HepG2 (cell line): ENCODE results near the gene NOL4L. TPM values are rescaled to one million over a fixed set of nuclear protein-coding genes. Genes with fewer than 3 reads are reported as not detected.

Experiments used
- ATAC-seq: fragments of 200-7000 bp; cut with Tn5 transposase; 3 replicates; pipeline ENCODE4 v1.9.1; 2020; ENCODE audit warnings: mild to moderate bottlenecking, moderate library complexity
- BruUV-seq: library from RNA; stranded (reverse); fragments of 400-500 nt; replicated peaks from 2 replicates; lab custom pipeline; 2021; lab: Mats Ljungman, UMichigan
- CTCF ChIA-PET: fragments of 300-600 bp; formaldehyde crosslinking; extraction: SDS; loops from one replicate; lab custom pipeline; 2021; ENCODE audit warnings: low total read pairs, inconsistent platforms, low intra/inter-chr PET ratio; lab: Yijun Ruan, JAX
- POLR2A ChIA-PET: fragments of 350-600 bp; sonication (Branson Sonifier 250); formaldehyde crosslinking; loops from one replicate; lab custom pipeline; 2020; ENCODE audit warnings: antibody characterized with exemption, inconsistent platforms; lab: Yijun Ruan, JAX
- DNase-seq: peaks from one replicate; pipeline ENCODE4 v3.0.0-alpha.2; 2015; ENCODE audit warnings: low spot score
- FAIRE-seq: peaks from 3 replicates; lab custom pipeline; 2011; peaks lifted over from hg19 to GRCh38; lab: Jason Lieb, UNC
- H2AFZ ChIP-seq: one replicate; pipeline ENCODE4 v1.6.1; 2011; ENCODE audit warnings: low read length, inconsistent platforms
- H3K27ac ChIP-seq: fragments of 300-600 bp; 3 replicates; pipeline ENCODE4 v1.8.0; 2011; ENCODE audit warnings: mixed run types, mild to moderate bottlenecking, mixed read lengths, low read length, inconsistent platforms; ENCODE audit not compliant: insufficient read depth; ENCODE audit errors: extremely low read length
- H3K27me3 ChIP-seq, 2 experiments: fragments of 200-600 bp in 1 of 2; 2 replicates in 1 of 2; 3 replicates in 1 of 2; pipeline versions ENCODE4 v1.6.0 to v1.8.0; 2011; ENCODE audit warnings: low read length in 2 of 2, mild to moderate bottlenecking in 2 of 2, moderate library complexity in 2 of 2, inconsistent platforms in 1 of 2; ENCODE audit not compliant: insufficient read depth in 2 of 2, control insufficient read depth in 1 of 2
- H3K36me3 ChIP-seq, 2 experiments: fragments of 200-600 bp in 1 of 2; replicated peaks in 1 of 2; 2 replicates in 1 of 2; 3 replicates in 1 of 2; pipeline versions ENCODE4 v1.5.1 to v1.8.0; 2011; ENCODE audit warnings: low read length in 2 of 2, inconsistent platforms in 1 of 2; ENCODE audit not compliant: insufficient read depth in 2 of 2, control insufficient read depth in 1 of 2
- H3K4me1 ChIP-seq: 2 replicates; pipeline ENCODE4 v1.5.1; 2012; ENCODE audit warnings: low read length, inconsistent platforms; ENCODE audit not compliant: insufficient read depth
- H3K4me2 ChIP-seq: 2 replicates; pipeline ENCODE4 v1.6.0; 2011; ENCODE audit warnings: low read depth, low read length, inconsistent platforms
- H3K4me3 ChIP-seq, 3 experiments: fragments of 200-600 bp in 1 of 3; sonication (generic), shearing (Covaris generic) in 1 of 3; replicated peaks in 1 of 3; 2 replicates each; pipeline ENCODE4 v1.5.1; 2011 to 2016; ENCODE audit warnings: low read length in 3 of 3, inconsistent platforms in 2 of 3, low read depth in 2 of 3, mild to moderate bottlenecking in 2 of 3, control low read depth in 1 of 3, mixed read lengths in 1 of 3; ENCODE audit not compliant: insufficient read depth in 1 of 3
- H3K79me2 ChIP-seq: one replicate; pipeline ENCODE4 v1.6.1; 2011; ENCODE audit warnings: low read length, inconsistent platforms; ENCODE audit not compliant: insufficient read depth
- H3K9ac ChIP-seq: 2 replicates; pipeline ENCODE4 v1.6.0; 2011; ENCODE audit warnings: mild to moderate bottlenecking, low read depth, low read length, inconsistent platforms; ENCODE audit not compliant: insufficient read depth
- H3K9me3 ChIP-seq: 2 replicates; pipeline ENCODE4 v1.5.1; 2012; ENCODE audit warnings: mild to moderate bottlenecking, low read length
- H4K20me1 ChIP-seq: 2 replicates; pipeline ENCODE4 v1.6.0; 2011; ENCODE audit warnings: inconsistent platforms, mild to moderate bottlenecking, low read length, moderate library complexity; ENCODE audit not compliant: insufficient read depth
- POLR2A ChIP-seq, 2 experiments: IDR thresholded peaks; 2 replicates each; pipeline ENCODE4 v1.6.1; 2011; ENCODE audit warnings: low read depth in 2 of 2, low read length in 2 of 2, mild to moderate bottlenecking in 1 of 2, moderate library complexity in 1 of 2; ENCODE audit not compliant: insufficient read depth in 1 of 2
- POLR2AphosphoS2 ChIP-seq: IDR thresholded peaks from 2 replicates; pipeline ENCODE4 v1.6.1; 2011; ENCODE audit warnings: low read depth, low read length, improper control_type of control experiment
- POLR2G ChIP-seq: fragments of 200-400 bp; formaldehyde crosslinking; IDR thresholded peaks from 2 replicates; pipeline ENCODE4 v1.6.1; 2018; ENCODE audit warnings: mild to moderate bottlenecking, low read depth, low read length, moderate library complexity
- RBAK ChIP-seq: sonication (generic); formaldehyde crosslinking; IDR thresholded peaks from 2 replicates; pipeline ENCODE4 v1.5.1; 2020; ENCODE audit warnings: mild to moderate bottlenecking, missing genetic modification reagents
- RBM22 ChIP-seq: fragments of 200-400 bp; formaldehyde crosslinking; optimal IDR thresholded peaks from 2 replicates; pipeline ENCODE3; 2017; ENCODE audit warnings: mild to moderate bottlenecking, low read length, moderate library complexity
- SMAD1 ChIP-seq: sonication (generic); formaldehyde crosslinking; IDR thresholded peaks from 2 replicates; pipeline ENCODE4 v1.4.0; 2020; ENCODE audit warnings: missing genetic modification reagents, low read depth, mild to moderate bottlenecking, borderline replicate concordance
- SMC3 ChIP-seq: IDR thresholded peaks from 2 replicates; pipeline ENCODE4 v1.6.1; 2011; ENCODE audit warnings: low read length, improper control_type of control experiment
- WIZ ChIP-seq: sonication (generic); formaldehyde crosslinking; IDR thresholded peaks from 2 replicates; pipeline ENCODE4 v1.5.1; 2020; ENCODE audit warnings: mild to moderate bottlenecking, missing genetic modification reagents
- ZNF253 ChIP-seq: sonication (generic); formaldehyde crosslinking; IDR thresholded peaks from 2 replicates; pipeline ENCODE4 v1.8.0; 2022; ENCODE audit warnings: mild to moderate bottlenecking, missing genetic modification reagents, borderline replicate concordance
- ZNF446 ChIP-seq: sonication (generic); formaldehyde crosslinking; IDR thresholded peaks from 2 replicates; pipeline ENCODE4 v1.5.0; 2020; ENCODE audit warnings: mild to moderate bottlenecking, missing genetic modification reagents
- ZNF605 ChIP-seq: sonication (generic); formaldehyde crosslinking; IDR thresholded peaks from 2 replicates; pipeline ENCODE4 v1.8.0; 2022; ENCODE audit warnings: mild to moderate bottlenecking, missing genetic modification reagents
- ZNF614 ChIP-seq: IDR thresholded peaks from 2 replicates; pipeline ENCODE4 v1.6.1; 2018; ENCODE audit warnings: missing biosample characterization, missing genetic modification reagents, inconsistent platforms, borderline replicate concordance
- ZNF709 ChIP-seq: sonication (generic); formaldehyde crosslinking; IDR thresholded peaks from 2 replicates; pipeline ENCODE4 v1.5.0; 2020; ENCODE audit warnings: mild to moderate bottlenecking, missing genetic modification reagents
- ZNF749 ChIP-seq: sonication (generic); formaldehyde crosslinking; IDR thresholded peaks from 2 replicates; pipeline ENCODE4 v1.8.0; 2022; ENCODE audit warnings: mild to moderate bottlenecking, missing genetic modification reagents, moderate library complexity, borderline replicate concordance
- WGBS: methylation state at CpG from one replicate; pipeline ENCODE4 v1.1.6; 2017; ENCODE audit warnings: low lambda C conversion rate; 5-methylcytosine and 5-hydroxymethylcytosine counted together
- in situ Hi-C: cut with HindIII; loops from 2 replicates; pipeline ENCODE4 v1.10.0; 2017; ENCODE audit warnings: low pct_unique_long_range_greater_than_20kb; ENCODE audit not compliant: extremely low pct_ligation_motif_present
- intact Hi-C: fragments of 100-400 bp; cut with micrococcal nuclease; formaldehyde crosslinking; loops from one replicate; pipeline ENCODE4 v1.10.0; 2022; ENCODE audit not compliant: unreplicated experiment
- polyA plus RNA-seq, 8 experiments: library from polyadenylated mRNA; depleted of rRNA in 3 of 8; stranded (reverse) in 7 of 8; unstranded in 1 of 8; fragments of >200 nt; fragmentation: Illumina TruSeq in 4 of 8; extraction: Trizol in 4 of 8; gene quantifications; 2 replicates each; pipeline versions ENCODE4 v1.2.1 to v1.2.3, GENCODE V29; 2011 to 2016; ENCODE audit warnings: low read depth in 4 of 8, missing spikeins in 1 of 8, mixed read lengths in 1 of 8; ENCODE audit not compliant: insufficient read depth in 1 of 8
- total RNA-seq, 5 experiments: library from RNA; depleted of rRNA; stranded (reverse); fragments of >200 nt; fragmentation: Illumina TruSeq; extraction: Trizol; gene quantifications; 2 replicates each; pipeline ENCODE4 v1.2.3, GENCODE V29; 2016; ENCODE audit warnings: low read depth in 1 of 5
- TF ChIP-seq, protein P1 (sequence below): sonication (generic); formaldehyde crosslinking; IDR thresholded peaks from 2 replicates; pipeline ENCODE4 v1.4.0; 2020; ENCODE audit warnings: low read depth, missing genetic modification reagents
- TF ChIP-seq, protein P2 (sequence below): sonication (generic); formaldehyde crosslinking; IDR thresholded peaks from 2 replicates; pipeline ENCODE4 v1.4.0; 2020; ENCODE audit warnings: missing genetic modification reagents, borderline replicate concordance
- TF ChIP-seq, protein P3 (sequence below): sonication (generic); formaldehyde crosslinking; IDR thresholded peaks from 2 replicates; pipeline ENCODE4 v1.8.0; 2023; ENCODE audit warnings: mild to moderate bottlenecking, missing genetic modification reagents

NOL4L gene
- total and polyA plus RNA-seq, 2 of the 13 experiments (the other 11 are each of a cell fraction or from before 2014, with no cell fraction given), result 16.6 to 35.4 TPM

DNA sequence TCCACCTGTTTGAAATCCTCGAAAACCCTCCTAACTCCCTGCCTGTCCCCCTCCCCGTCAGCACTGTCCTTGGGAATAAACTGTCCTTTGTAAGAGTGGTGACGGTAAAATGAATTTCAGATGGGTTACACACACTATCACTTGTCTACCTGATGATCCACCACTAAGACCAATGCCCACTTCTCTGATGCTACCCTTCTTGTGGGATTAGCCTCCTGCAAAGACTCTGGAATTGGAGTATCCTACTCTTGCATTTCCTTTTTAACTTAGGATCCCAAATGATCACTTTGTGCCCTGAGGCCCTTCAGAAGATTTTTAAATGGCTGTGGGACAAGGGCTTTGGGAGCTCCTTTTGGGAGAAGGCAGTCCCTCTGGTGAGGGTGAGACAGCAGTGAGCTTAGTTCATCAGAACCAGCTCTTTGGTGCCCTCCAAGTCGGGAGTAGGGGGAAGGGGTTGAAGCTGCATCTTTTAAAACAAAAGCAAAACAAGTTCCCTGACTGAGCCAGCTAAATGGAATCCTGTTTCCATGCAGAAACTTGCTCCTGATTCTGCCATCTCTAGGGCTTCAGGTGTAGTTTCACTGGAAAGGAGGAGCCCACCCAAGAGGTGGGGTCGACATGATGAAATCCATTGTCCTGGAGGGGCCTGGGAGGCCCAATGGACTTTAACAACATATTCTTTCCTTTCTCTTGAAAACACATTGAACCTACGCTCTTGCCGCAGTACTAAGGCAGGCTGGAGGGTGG, 140.5 kb downstream of the NOL4L start:
- no peak for DNase-seq
- H3K4me3 ChIP-seq, result no peak overlapping the region
- H3K27me3 ChIP-seq, result no peaks in the 10 kb centered on the region
- H3K9me3 ChIP-seq, result no peaks in the 10 kb centered on the region
- peaks cover 41% of the 10 kb centered on the region for H3K4me1 ChIP-seq
- no peak overlapping the region for H3K4me2 ChIP-seq
- intact Hi-C loops, result no loop called here
- ChIA-PET POLR2A (interaction anchor here (0.6 to 1.7 kb wide), 2 partner anchors 22 to 33 kb away, joined by 3 to 4 read pairs; no protein-coding TSS in a partner anchor), CTCF (no interaction called here)
- no peak for ATAC-seq
- no peak overlapping the region for H3K9ac ChIP-seq
- in situ Hi-C loops, result no loop called here
- H3K27ac ChIP-seq, result no peak overlapping the region
- peaks cover 23% of the 10 kb centered on the region; the same call in 1 of the 2 replicates for H4K20me1 ChIP-seq
- peaks cover 25 to 68% of the 10 kb centered on the region in 2 experiments for H3K36me3 ChIP-seq
- 99% methylated on average over 7 of the region's 7 CpGs for WGBS
- BruUV-seq, result no TSS peak
- no peak for FAIRE-seq
- H3K79me2 ChIP-seq, result no peaks in the 10 kb centered on the region
- H2AFZ ChIP-seq, result no peak overlapping the region
- TF ChIP-seq POLR2G, result 0 out of 2 replicates have a peak, but pooled peaks have one; percentile 40
- TF ChIP-seq ZNF614 (CRISPR knock-in tag), result no peak
- TF ChIP-seq RBAK (CRISPR knock-in tag), result 0 out of 2 replicates have a peak, but pooled peaks have one; percentile 35
- TF ChIP-seq POLR2AphosphoS2, result peak; percentile 85
- TF ChIP-seq, protein P1, sequence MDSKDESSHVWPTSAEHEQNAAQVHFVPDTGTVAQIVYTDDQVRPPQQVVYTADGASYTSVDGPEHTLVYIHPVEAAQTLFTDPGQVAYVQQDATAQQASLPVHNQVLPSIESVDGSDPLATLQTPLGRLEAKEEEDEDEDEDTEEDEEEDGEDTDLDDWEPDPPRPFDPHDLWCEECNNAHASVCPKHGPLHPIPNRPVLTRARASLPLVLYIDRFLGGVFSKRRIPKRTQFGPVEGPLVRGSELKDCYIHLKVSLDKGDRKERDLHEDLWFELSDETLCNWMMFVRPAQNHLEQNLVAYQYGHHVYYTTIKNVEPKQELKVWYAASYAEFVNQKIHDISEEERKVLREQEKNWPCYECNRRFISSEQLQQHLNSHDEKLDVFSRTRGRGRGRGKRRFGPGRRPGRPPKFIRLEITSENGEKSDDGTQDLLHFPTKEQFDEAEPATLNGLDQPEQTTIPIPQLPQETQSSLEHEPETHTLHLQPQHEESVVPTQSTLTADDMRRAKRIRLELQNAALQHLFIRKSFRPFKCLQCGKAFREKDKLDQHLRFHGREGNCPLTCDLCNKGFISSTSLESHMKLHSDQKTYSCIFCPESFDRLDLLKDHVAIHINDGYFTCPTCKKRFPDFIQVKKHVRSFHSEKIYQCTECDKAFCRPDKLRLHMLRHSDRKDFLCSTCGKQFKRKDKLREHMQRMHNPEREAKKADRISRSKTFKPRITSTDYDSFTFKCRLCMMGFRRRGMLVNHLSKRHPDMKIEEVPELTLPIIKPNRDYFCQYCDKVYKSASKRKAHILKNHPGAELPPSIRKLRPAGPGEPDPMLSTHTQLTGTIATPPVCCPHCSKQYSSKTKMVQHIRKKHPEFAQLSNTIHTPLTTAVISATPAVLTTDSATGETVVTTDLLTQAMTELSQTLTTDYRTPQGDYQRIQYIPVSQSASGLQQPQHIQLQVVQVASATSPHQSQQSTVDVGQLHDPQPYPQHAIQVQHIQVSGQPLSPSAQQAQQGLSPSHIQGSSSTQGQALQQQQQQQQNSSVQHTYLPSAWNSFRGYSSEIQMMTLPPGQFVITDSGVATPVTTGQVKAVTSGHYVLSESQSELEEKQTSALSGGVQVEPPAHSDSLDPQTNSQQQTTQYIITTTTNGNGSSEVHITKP, result no peak
- TF ChIP-seq, protein P2, sequence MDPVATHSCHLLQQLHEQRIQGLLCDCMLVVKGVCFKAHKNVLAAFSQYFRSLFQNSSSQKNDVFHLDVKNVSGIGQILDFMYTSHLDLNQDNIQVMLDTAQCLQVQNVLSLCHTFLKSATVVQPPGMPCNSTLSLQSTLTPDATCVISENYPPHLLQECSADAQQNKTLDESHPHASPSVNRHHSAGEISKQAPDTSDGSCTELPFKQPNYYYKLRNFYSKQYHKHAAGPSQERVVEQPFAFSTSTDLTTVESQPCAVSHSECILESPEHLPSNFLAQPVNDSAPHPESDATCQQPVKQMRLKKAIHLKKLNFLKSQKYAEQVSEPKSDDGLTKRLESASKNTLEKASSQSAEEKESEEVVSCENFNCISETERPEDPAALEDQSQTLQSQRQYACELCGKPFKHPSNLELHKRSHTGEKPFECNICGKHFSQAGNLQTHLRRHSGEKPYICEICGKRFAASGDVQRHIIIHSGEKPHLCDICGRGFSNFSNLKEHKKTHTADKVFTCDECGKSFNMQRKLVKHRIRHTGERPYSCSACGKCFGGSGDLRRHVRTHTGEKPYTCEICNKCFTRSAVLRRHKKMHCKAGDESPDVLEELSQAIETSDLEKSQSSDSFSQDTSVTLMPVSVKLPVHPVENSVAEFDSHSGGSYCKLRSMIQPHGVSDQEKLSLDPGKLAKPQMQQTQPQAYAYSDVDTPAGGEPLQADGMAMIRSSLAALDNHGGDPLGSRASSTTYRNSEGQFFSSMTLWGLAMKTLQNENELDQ (CRISPR knock-in tag), result no peak
- peak; percentile 94 for TF ChIP-seq RBM22
- TF ChIP-seq ZNF749, result no peak
- TF ChIP-seq, protein P3, sequence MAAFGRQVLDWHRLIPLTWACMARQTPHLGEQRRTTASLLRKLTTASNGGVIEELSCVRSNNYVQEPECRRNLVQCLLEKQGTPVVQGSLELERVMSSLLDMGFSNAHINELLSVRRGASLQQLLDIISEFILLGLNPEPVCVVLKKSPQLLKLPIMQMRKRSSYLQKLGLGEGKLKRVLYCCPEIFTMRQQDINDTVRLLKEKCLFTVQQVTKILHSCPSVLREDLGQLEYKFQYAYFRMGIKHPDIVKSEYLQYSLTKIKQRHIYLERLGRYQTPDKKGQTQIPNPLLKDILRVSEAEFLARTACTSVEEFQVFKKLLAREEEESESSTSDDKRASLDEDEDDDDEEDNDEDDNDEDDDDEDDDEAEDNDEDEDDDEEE (CRISPR knock-in tag), result peak; percentile 85; the same call in 1 of the 2 replicates
- peak; percentile 13; the same call in 1 of the 2 replicates for TF ChIP-seq SMC3
- TF ChIP-seq ZNF253 (CRISPR knock-in tag), result no peak
- TF ChIP-seq ZNF446 (CRISPR knock-in tag), result 0 out of 2 replicates have a peak, but pooled peaks have one; percentile 64
- no peak for TF ChIP-seq SMAD1 (CRISPR knock-in tag)
- TF ChIP-seq ZNF605 (CRISPR knock-in tag), result peak; percentile 44; the same call in 1 of the 2 replicates
- TF ChIP-seq POLR2A (IDR thresholded peaks at IDR 0.05; ENCODE audit: insufficient read depth in 1 of 2, low read depth in 2 of 2, low read length in 2 of 2), result peak; percentile 9 to 19; a peak in 2 of 4 replicates
- no peak for TF ChIP-seq WIZ (CRISPR knock-in tag)
- TF ChIP-seq ZNF709 (CRISPR knock-in tag), result peak; percentile 56; the same call in 1 of the 2 replicates
